ENCODE measurements around the gene CALML3. TPM values are rescaled to one million over a fixed set of nuclear protein-coding genes. Genes with fewer than 3 reads are reported as not detected.
A peak's percentile ranks its signal among the peaks of the same experiment; 100 is the strongest.

CALML3 gene
- total and polyA plus RNA-seq, 2 of the 13 experiments (the other 11 are each of a cell fraction or from before 2014, with no cell fraction given) = not detected

DNA sequence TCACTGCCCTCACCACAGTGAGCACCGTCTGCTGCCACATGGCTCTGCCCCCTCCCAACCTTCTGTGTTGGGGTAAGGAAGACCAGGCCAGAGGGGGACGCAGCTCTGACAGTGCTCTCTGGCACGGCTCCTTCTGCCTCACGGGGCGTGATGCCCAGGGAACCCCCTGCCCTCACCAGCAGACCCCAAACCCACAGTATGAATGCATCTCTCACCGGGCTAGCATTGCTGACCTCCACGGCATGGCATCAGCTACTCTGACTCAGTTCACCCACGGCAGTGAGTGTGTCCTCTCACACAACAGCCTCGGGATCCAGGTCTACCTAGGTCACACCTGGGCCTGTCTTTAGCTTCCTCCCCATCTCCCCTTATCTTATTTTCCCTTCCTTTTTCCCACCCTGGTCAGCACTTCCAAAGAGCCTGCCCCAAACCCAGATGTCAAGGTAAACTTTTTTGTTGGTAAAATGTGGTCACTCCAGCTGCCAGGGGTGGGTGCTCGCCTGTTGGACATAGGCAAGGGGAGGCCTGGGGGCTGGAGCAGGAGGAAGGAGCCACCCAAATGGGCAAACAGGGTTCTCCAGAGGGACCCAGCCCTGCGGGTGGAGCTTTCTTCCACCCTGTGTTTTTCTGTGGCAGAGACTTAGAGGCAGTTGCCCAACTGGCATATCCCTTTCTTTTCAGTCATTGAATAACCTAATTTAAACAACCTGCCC lies 4.4 kb downstream of the CALML3 start (continued):
- no peak for TF ChIP-seq ZNF546 (CRISPR knock-in tag; conservative IDR thresholded peaks at IDR 0.05)
- no peak for TF ChIP-seq ZNF468 (CRISPR knock-in tag; IDR thresholded peaks at IDR 0.05)
- no peak for TF ChIP-seq KDM4B (CRISPR knock-in tag; IDR thresholded peaks at IDR 0.05)
- TF ChIP-seq NCOA2 (CRISPR knock-in tag; IDR thresholded peaks at IDR 0.05) = no peak
- TF ChIP-seq, protein P1, sequence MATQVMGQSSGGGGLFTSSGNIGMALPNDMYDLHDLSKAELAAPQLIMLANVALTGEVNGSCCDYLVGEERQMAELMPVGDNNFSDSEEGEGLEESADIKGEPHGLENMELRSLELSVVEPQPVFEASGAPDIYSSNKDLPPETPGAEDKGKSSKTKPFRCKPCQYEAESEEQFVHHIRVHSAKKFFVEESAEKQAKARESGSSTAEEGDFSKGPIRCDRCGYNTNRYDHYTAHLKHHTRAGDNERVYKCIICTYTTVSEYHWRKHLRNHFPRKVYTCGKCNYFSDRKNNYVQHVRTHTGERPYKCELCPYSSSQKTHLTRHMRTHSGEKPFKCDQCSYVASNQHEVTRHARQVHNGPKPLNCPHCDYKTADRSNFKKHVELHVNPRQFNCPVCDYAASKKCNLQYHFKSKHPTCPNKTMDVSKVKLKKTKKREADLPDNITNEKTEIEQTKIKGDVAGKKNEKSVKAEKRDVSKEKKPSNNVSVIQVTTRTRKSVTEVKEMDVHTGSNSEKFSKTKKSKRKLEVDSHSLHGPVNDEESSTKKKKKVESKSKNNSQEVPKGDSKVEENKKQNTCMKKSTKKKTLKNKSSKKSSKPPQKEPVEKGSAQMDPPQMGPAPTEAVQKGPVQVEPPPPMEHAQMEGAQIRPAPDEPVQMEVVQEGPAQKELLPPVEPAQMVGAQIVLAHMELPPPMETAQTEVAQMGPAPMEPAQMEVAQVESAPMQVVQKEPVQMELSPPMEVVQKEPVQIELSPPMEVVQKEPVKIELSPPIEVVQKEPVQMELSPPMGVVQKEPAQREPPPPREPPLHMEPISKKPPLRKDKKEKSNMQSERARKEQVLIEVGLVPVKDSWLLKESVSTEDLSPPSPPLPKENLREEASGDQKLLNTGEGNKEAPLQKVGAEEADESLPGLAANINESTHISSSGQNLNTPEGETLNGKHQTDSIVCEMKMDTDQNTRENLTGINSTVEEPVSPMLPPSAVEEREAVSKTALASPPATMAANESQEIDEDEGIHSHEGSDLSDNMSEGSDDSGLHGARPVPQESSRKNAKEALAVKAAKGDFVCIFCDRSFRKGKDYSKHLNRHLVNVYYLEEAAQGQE (IDR thresholded peaks at IDR 0.05; ENCODE audit: borderline replicate concordance in 1 of 2, low read depth in 1 of 2, low read length in 2 of 2) = no peak
- 0 out of 2 replicates have a peak, but pooled peaks have one; percentile 15 for TF ChIP-seq HES4 (CRISPR knock-in tag; IDR thresholded peaks at IDR 0.05; ENCODE audit: borderline replicate concordance)
- TF ChIP-seq ZNF230 (CRISPR knock-in tag; IDR thresholded peaks at IDR 0.05) = no peak
- TF ChIP-seq ZNF709 (CRISPR knock-in tag; IDR thresholded peaks at IDR 0.05) = no peak
- TF ChIP-seq GTF3A (CRISPR knock-in tag; conservative IDR thresholded peaks at IDR 0.05) = no peak
- TF ChIP-seq STAG1 (CRISPR knock-in tag; IDR thresholded peaks at IDR 0.05) = no peak
- TF ChIP-seq, protein P2, sequence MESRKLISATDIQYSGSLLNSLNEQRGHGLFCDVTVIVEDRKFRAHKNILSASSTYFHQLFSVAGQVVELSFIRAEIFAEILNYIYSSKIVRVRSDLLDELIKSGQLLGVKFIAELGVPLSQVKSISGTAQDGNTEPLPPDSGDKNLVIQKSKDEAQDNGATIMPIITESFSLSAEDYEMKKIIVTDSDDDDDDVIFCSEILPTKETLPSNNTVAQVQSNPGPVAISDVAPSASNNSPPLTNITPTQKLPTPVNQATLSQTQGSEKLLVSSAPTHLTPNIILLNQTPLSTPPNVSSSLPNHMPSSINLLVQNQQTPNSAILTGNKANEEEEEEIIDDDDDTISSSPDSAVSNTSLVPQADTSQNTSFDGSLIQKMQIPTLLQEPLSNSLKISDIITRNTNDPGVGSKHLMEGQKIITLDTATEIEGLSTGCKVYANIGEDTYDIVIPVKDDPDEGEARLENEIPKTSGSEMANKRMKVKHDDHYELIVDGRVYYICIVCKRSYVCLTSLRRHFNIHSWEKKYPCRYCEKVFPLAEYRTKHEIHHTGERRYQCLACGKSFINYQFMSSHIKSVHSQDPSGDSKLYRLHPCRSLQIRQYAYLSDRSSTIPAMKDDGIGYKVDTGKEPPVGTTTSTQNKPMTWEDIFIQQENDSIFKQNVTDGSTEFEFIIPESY (CRISPR knock-in tag; IDR thresholded peaks at IDR 0.05) = no peak
- TF ChIP-seq ZNF776 (CRISPR knock-in tag; IDR thresholded peaks at IDR 0.05) = 0 out of 2 replicates have a peak, but pooled peaks have one; percentile 34
- TF ChIP-seq, protein P3, sequence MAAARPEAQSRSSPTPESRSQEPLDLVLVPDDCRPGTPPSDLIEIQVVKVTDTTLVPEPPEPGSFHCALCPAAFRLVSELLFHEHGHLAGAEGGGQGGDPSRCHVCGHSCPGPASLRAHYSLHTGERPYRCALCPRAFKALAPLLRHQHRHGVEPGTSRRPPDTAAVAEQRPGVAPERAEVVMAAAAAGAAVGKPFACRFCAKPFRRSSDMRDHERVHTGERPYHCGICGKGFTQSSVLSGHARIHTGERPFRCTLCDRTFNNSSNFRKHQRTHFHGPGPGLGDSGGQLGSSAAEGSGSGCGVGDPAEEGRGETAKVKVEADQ (CRISPR knock-in tag; IDR thresholded peaks at IDR 0.05; ENCODE audit: borderline replicate concordance) = no peak
- TF ChIP-seq RAD51 (IDR thresholded peaks at IDR 0.05; ENCODE audit: borderline replicate concordance) = no peak
- TF ChIP-seq, protein P4, sequence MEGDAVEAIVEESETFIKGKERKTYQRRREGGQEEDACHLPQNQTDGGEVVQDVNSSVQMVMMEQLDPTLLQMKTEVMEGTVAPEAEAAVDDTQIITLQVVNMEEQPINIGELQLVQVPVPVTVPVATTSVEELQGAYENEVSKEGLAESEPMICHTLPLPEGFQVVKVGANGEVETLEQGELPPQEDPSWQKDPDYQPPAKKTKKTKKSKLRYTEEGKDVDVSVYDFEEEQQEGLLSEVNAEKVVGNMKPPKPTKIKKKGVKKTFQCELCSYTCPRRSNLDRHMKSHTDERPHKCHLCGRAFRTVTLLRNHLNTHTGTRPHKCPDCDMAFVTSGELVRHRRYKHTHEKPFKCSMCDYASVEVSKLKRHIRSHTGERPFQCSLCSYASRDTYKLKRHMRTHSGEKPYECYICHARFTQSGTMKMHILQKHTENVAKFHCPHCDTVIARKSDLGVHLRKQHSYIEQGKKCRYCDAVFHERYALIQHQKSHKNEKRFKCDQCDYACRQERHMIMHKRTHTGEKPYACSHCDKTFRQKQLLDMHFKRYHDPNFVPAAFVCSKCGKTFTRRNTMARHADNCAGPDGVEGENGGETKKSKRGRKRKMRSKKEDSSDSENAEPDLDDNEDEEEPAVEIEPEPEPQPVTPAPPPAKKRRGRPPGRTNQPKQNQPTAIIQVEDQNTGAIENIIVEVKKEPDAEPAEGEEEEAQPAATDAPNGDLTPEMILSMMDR (CRISPR knock-in tag; IDR thresholded peaks at IDR 0.05) = no peak
- no peak for TF ChIP-seq HDAC2 (CRISPR knock-in tag; IDR thresholded peaks at IDR 0.05)
- TF ChIP-seq, protein P5, sequence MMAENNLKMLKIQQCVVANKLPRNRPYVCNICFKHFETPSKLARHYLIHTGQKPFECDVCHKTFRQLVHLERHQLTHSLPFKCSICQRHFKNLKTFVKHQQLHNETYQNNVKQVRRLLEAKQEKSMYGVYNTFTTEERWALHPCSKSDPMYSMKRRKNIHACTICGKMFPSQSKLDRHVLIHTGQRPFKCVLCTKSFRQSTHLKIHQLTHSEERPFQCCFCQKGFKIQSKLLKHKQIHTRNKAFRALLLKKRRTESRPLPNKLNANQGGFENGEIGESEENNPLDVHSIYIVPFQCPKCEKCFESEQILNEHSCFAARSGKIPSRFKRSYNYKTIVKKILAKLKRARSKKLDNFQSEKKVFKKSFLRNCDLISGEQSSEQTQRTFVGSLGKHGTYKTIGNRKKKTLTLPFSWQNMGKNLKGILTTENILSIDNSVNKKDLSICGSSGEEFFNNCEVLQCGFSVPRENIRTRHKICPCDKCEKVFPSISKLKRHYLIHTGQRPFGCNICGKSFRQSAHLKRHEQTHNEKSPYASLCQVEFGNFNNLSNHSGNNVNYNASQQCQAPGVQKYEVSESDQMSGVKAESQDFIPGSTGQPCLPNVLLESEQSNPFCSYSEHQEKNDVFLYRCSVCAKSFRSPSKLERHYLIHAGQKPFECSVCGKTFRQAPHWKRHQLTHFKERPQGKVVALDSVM (CRISPR knock-in tag; IDR thresholded peaks at IDR 0.05) = peak; percentile 6; the same call in 1 of the 2 replicates

All from HepG2 (cell line).